NCI-H1092 treated with DMSO at 0.1 percent for 48 hours (cell line): ENCODE results near the gene LRP2.

Experiments
- DNase-seq: peaks from one replicate; lab custom pipeline; 2025; lab: John Stamatoyannopoulos, UW

Gene LRP2

GRCh38 chr2:169240405-169240804 lies 121.9 kb downstream of the LRP2 start:
- no peak for DNase-seq

DNA sequence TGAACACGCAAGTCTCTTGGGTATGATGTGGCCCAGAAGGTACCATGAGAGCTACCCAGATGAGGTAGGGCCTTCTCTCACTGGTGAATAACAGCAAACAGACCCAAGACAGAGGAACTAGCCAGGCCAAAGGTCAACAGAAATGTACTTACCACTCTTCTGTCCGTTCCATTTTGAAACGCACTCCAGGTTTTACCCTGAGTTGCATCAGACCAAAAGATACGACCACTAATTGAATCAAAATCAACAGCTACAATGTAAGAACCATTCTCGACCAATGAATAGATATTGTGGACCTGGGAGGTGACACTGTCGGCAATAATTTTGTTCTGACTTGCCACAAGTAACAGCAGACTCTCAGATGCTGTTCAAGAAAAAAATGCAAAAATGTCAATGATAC lies 124.4 kb downstream of the LRP2 start:
- DNase-seq: no peak

DNA sequence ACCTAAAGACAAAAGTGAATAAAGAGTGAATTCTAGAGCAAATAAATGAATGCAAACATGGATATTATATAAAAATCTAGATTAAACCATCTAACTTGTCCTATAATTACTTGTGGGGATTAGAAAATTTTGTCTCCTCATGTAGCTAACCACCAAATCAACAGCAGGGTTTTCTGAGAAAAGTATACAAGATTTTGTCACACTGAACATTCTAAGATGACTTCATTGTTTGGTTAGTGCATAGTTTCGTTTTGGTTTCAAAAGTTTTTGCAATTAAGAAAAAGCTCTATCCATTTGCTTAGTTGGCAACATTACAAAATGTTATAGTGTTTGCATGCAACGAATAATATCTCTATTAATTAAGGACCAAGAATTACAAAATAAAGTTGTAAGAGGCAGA lies 125.0 kb downstream of the LRP2 start:
- no peak for DNase-seq

GRCh38 chr2:169232551-169233154 lies 129.7 kb downstream of the LRP2 start:
- no peak for DNase-seq

DNA sequence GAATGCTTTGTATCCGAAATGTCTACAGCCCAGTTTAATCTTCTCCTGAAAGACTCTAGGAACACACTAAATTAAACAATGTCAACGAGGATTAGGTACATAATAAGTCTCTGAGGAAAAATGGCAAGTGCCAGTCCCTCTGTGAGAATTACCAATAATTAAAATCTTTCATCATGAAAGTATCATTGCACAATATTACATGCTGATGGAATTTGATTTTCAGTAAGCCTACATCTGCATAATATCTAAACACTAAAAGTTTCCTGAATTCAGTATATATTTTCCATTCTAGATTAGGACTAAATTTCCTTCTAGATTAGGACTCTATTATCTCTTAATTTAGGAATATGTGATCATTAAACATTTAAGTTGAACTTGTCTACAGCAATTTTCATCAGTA lies 132.1 kb downstream of the LRP2 start:
- DNase-seq: no peak

DNA sequence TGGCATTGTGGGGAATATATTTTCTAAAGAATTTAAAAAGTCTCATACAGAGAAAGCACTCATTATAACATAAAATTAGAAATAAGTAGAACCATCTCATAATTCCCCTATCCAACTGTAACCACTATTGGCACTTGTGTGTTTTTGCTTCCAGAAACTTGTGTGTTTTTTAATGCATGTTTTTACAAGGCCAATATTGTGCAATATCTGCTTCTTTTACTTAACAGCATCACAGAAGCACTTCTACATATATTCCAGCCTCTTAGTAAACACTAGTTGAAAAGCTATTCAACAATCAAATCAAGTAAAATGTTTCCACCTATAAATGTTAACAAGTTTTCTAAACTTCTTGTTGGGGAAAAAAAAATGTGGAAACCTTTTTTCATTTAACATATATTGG lies 132.7 kb downstream of the LRP2 start:
- no peak for DNase-seq

- no peak for DNase-seq
These were observed 136.4 kb downstream of the LRP2 start for GRCh38 chr2:169225906-169226305.

DNA sequence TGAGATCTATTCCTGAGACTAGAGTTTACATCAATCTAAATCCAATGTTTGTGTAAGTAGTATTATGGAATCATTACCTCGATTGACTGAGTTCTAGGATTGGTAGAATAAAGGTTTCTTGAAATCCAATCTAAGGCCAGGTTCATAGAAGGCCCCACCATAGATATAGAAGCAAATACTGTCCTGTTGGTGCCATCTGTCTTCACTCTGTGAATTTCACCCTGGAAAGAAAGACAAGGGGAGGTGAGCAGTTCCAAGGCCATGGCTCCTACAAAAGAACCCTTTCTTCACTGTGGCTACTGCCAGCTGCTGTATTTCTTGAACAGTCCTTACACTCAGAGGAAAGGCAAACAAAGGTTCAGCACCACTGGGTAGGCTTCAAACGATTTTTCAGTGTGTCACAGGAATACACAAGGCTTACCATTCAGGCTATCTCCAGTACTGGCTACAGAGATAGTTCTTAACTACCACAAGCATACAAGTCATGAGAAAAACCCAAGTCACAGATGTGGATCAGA lies 137.0 kb downstream of the LRP2 start:
- DNase-seq: no peak

- no peak for DNase-seq
These were observed 139.7 kb downstream of the LRP2 start for GRCh38 chr2:169222665-169223064.

- DNase-seq: no peak
These were observed 140.5 kb downstream of the LRP2 start for GRCh38 chr2:169221745-169222369.

DNA sequence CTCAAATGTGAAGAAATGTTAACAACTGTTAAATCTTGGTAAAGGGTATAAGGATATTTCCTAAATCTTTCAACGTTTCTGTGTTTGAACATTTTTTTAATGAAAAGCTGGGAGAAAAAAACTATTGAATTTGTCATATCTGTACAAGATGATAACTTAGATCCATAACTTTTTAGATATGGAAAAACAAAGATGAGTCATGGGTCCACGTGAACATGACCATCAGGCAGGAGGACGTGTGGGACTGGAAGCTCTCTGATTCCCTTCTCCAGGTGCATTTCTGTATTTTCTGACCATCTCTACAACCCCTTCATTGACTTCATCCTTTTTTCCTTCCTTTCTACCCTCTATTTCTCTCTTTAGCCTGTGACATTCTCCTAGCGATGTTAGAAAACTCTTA lies 151.4 kb downstream of the LRP2 start:
- no peak for DNase-seq

DNA sequence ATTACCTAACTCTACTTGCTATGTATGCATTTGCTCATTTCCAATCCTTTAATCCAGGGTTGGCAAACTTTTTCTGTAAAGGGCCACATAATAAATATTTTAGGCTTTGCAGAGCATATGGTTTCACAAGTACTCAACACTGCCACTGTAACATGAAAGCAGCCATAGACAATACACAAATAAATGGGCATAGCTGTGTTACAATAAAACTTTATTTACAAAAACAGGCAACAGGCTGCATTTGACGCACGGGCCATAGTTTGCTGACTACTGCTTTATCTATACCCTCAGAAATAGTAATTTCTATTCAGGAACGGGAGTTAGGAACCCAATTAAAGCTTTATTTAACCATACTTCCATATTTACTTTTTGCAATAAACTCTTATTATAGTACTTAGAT lies 154.3 kb downstream of the LRP2 start:
- DNase-seq: no peak

- no peak for DNase-seq
These were observed 157.2 kb downstream of the LRP2 start for GRCh38 chr2:169205176-169205575.

DNA sequence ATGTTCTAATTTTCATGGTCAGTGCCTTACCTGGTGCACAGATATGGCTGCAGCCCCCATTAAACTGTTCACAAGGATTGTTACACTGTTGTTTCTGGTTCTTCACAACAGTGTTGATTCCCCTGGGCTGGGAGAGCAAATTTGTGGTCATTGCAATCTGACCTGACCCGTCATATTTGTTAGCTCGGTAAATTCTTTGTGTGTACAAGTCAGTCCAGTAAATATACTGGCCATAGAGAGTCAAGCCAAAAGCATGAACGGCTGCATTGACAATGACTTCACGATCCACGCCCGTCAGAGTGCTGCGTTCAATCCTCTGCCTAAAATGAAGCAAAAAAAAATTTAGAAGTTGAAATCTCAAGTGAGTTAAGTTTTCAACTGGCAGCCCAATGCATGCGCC lies 158.4 kb downstream of the LRP2 start:
- no peak for DNase-seq

GRCh38 chr2:169200756-169201155 lies 161.6 kb downstream of the LRP2 start:
- no peak for DNase-seq

DNA sequence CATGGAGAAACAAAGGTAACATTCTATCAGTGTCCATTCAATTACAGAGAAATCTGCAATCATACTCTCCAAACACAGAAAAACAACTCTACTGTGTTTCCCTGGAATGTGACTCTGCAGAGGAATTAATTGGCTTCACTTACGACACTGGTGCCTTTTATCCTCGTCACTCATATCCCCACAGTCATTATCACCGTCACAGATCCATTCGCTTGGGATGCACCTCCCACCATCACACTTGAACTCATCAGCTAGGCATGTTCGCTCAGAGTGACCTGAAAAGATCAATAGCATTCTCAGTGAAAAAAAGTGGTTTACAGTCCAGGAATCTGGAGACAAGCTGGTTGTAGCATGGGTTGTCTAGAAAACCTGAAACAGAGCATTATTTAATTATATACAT lies 168.7 kb downstream of the LRP2 start:
- DNase-seq: no peak

DNA sequence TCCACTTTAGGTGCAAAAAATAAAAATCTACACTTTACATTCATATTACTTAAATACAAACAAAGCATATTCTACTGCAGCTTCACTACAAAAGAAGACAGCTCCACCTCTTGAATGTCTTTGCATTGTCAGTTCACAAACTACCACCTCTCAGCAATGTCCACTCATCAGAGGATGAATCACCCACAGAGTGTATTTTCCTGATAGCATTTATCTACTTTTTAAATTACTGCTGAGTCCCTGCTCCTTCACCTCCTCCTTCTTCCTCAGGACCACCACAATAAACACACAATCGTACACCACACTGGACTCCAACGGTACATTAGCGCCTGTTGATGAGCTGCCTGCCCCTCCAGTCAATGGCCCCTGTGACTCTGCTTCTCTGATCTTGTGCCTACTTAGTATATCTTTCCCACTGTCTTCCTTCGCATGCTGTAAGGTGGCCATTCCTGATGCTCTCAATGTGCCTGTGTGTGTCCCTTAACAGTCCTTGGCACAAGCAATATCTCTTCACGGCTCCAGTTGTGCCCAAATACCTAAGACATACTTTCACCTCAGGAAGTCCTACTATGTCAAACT lies 172.0 kb downstream of the LRP2 start:
- DNase-seq: no peak

DNA sequence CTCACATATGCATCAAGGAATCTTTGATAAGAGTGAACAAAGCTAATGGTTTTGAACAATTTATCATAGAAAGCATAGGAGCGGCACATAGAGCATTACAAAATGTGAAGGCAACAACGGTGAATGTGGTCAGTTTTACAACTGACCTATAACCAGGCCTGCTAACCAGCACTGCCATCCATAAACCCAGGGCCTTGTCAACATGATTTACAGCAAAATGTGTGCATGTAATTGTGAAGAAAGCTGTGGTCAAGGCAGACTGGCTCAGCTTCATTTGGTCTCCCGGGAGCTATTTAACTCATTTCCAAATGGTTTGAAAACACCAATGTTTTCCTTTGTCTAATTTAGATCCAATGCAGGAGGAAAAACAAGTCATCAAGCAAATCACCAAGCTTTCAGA lies 173.2 kb downstream of the LRP2 start:
- no peak for DNase-seq

DNA sequence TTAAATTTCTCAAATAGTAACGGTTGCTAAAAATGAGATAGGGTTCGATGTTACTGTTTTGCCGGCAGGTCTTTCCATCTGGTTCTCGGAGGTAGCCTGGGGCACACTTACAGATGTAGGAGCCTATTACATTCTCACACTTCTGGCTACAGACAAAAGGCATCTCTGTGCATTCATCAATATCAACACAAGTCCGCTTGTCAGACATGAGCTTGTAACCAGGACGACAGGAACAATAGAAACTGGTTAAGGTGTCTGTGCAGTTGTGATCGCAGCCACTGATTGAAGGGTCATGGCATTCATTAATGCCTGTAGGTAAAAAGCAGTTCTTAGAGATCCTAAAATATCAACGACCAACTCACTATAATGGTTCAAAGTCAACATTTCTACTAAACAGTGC lies 176.6 kb downstream of the LRP2 start:
- no peak for DNase-seq

DNA sequence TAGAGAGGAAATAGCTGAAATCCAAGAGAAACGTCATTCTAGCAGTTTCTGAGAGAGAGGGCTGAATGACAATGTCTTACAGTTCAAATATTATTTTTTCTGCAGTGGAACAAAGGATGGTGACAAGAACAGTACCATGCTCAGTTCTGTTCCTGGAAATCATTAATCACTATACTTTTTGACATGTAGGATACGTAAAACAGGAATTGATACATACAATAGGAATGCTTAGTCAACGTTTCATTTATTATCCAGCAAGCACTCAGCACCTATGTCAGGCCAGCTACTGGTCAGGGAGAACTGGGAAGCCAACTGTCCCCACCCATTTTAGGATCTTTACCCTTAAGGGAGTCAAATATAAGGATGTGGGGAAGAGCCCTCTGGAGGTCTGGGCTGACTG lies 178.3 kb downstream of the LRP2 start:
- no peak for DNase-seq

DNA sequence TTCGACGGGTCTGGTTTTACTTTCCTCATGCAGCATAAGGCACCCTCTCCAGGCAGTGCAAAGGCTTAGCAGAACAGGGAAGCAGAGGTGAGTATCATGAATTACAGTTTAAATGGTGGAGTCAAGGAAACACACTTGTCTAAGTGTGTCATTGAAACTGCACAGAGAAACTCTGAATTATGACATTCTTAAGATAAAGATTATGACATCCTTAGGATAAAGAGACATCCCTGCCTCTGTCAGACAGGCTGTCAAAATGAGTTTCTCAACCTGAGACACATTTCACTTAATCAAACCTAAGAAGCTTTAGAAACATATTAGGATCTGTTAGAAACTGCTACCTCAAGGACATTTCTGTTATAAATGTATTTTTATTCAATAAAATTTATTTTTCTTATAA lies 179.8 kb downstream of the LRP2 start:
- no peak for DNase-seq

GRCh38 chr2:169178804-169179390 lies 183.4 kb downstream of the LRP2 start:
- DNase-seq: no peak

DNA sequence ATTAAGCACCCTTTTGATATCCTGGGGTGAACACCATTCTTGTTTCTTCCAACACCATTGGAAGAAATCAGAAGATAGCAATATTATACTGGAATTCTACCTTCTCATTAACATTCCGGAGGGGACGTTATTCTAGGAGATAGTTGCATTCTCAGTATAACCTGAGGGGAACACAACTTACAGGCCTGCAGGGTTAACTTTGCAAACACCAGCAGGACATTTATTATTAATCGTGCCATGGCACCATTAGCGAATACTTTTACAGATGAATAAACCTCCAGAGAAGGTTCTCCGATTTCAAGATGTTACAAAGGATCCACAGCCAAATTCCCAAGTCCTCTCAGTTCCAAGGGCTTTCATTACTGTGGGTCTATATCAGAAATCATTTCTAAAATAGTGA lies 184.0 kb downstream of the LRP2 start:
- DNase-seq: no peak
